HG03060 (cell line): ENCODE results near the gene MRPL4.
"Not testable (repeated sequence)": the region's sequence is repeated elsewhere in the genome, so short reads cannot be mapped to it uniquely, and the experiment has no call there.

Experiments
- ATAC-seq: cut with Tn5 transposase; IDR thresholded peaks from one replicate; pipeline ENCODE4 v1.9.1; 2021; ENCODE audit warnings: low read depth, moderate number of reproducible peaks; ENCODE audit not compliant: unreplicated experiment

Gene MRPL4

GRCh38 chr19:10259162-10259905 lies 7.3 kb downstream of the MRPL4 start:
- no peak for ATAC-seq

DNA sequence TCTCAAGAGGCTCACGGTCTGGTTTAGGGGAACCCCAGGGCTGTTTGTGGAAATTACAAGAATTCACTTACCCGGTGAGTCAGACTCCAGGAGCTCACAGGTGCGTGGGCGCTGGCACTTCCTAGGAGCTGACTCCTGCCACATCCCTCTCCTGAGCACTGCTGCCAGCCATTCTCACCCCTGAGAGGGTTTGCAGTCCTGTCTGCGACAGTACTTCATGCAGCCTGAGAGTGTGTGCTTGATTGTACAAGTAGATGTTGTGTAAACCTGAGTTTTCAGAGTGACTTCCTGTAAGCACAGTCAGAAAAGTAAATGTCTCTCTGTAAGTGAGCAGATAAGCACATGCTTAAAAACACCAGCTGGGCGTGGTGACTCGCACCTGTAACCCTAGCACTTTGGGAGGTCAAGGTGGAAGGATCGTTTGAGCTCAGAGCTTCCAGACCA lies 8.1 kb downstream of the MRPL4 start:
- no peak for ATAC-seq

- no peak for ATAC-seq
Measured at GRCh38 chr19:10262771-10263170, 10.8 kb downstream of the MRPL4 start.

DNA sequence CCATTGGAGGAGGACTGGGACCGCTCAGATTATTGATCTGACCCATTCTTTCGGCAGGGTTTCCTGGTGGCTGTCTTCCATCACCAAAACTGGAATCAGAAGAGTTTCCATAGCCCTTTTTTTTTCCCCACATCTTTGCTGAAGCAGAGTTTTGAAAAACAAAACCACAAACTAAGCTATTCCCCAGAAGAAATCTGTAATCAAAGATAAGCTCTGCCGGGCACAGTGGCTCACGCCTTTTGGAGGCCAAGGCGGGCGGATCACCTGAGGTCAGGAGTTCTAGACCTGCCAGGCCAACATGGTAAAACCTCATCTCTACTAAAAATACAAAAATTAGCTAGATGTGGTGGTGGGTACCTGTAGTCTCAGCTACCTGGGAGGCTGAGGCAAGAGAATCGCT lies 14.7 kb downstream of the MRPL4 start:
- ATAC-seq, result no peak

GRCh38 chr19:10268071-10268470 lies 16.1 kb downstream of the MRPL4 start:
- ATAC-seq, result no peak

- ATAC-seq, result no peak
Measured at GRCh38 chr19:10269333-10270179, 17.5 kb downstream of the MRPL4 start.

GRCh38 chr19:10270180-10270615 lies 18.2 kb downstream of the MRPL4 start:
- no peak for ATAC-seq

DNA sequence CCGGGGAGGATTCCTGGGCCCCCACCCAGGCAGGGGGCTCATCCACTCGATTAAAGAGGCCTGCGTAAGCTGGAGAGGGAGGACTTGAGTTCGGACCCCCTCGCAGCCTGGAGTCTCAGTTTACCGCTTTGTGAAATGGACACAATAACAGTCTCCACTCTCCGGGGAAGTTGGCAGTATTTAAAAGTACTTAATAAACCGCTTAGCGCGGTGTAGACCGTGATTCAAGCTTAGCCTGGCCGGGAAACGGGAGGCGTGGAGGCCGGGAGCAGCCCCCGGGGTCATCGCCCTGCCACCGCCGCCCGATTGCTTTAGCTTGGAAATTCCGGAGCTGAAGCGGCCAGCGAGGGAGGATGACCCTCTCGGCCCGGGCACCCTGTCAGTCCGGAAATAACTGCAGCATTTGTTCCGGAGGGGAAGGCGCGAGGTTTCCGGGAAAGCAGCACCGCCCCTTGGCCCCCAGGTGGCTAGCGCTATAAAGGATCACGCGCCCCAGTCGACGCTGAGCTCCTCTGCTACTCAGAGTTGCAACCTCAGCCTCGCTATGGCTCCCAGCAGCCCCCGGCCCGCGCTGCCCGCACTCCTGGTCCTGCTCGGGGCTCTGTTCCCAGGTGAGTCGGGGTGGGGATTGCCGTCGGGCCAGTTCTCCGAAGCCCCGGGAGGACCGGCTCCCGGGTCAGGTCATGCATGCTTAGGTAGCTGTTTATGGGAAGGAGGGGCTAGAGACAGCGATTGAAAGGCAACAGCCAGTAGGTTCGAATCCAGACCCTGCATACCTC lies 18.8 kb downstream of the MRPL4 start, which contains the start of gene ICAM1:
ICAM1 (plus strand) TSS at position 505 of the 779 bp plus-strand sequence; CDS start at position 545, 40 bp downstream.
- no peak for ATAC-seq

DNA sequence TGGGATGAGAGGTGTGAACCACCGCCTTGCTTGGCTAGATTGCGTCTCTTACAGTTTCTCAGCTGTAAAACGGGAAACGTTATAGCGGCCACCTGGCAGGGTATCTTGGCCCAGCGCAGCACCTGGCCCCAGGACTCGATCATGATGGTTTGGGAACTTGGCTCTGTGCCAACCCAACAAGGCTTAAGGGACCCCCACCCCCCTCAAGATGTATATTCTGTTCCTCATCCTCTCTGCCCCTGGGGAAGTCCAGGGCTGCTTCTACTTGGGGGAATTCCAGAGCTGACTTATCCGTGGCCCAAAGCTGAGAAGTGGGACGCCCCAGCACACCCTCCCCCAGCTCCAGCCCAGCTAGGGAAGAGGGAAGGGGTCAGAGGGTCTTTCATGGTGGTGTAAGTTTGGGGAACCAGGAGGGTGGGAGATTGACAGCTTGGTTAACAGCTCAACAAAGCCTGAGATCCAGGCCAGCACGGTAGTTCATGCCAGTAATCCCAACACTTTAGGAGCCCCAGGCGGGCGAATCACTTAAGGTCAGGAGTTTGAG lies 19.6 kb downstream of the MRPL4 start:
- no peak for ATAC-seq

- ATAC-seq, result no peak
Measured at GRCh38 chr19:10274589-10274988, 22.6 kb downstream of the MRPL4 start.

DNA sequence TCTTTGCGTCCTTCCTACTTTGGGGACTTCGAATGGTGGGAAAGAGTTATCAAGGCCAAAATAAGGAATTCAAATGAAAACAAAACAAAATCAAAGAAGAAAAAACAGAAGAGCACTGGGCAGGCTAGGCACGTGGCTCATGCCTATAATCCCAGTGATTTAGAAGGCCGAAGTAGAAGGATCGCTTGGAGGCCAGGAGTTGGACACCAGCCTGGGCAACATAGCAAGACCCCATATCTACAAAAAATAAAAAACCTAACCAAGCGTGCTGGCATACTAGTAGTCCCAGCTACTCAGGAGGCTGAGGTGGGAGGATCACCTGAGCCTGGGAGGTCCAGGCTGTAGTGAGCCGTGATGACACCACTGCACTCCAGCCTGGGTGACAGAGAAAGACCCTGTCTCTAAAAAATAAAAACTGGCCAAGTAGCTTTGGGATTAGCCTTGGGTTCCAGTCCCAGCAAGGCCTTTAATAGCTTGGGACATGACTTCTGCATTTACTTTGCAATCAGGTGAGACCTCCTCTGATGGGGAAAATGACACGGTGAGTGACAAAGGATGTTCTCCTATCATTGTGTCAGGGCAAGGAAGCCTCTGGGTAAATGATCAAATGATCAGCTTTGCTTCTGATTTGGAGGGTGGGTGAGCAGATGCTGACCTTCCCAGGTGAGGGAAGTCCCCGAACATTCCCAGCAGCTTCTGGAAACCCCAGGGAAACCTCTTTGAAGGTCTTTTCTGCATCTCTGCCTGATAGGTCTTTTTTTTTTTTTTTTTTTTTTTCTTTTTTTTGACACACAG lies 26.0 kb downstream of the MRPL4 start:
- ATAC-seq, result no peak

GRCh38 chr19:10278935-10279334 lies 26.9 kb downstream of the MRPL4 start:
- no peak for ATAC-seq

DNA sequence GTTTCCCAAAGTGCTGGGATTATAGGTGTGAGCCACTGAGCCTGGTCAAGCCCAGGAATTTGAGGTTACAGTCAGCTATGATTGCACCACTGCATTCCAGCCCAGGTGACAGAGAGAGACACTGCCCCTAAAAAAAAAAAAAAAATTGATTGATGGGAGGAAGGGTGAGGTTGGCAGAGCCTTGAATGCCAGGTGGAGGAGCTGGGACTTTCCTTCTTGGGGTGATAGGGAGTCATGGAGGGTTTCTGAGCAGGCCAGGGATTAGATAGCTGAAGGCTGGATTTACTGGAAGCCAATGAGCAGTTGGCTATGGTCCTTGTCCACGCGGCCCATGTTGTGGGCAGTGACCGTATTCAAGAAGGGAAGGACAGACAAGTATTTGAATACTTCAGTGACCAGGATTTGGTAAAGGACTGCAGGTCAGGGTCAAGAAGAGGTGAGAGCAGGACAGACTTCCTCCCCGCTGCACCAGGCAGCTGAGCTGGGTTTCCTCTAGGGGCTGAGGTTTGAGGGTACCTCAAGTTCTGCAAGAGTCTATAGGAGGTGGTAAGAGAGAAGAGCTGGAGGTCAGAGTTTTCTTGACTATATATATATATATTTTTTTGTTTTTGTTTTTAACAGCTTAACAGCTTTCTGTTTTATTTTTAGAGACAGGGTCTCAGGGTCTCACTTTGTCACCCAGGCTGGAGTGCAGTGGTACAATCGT lies 27.9 kb downstream of the MRPL4 start:
- ATAC-seq, result no peak

DNA sequence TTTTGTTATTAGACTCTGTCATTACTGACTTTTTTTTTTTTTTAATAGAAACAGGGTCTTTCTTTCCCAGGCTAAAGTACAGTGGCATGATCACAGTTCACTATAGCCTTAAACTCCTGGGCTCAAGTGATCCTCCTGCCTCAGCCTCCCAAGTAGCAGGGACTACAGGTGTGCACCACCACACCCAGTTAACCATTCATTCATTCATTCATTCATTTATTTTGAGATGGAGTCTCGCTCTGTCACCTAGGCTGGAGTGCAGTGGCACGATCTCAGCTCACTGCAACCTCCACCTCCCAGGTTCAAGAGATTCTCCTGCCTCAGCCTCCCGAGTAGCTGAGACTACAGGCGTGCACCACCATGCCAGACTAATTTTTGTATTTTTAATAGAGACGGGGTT lies 30.0 kb downstream of the MRPL4 start:
- ATAC-seq, result not testable (repeated sequence)

DNA sequence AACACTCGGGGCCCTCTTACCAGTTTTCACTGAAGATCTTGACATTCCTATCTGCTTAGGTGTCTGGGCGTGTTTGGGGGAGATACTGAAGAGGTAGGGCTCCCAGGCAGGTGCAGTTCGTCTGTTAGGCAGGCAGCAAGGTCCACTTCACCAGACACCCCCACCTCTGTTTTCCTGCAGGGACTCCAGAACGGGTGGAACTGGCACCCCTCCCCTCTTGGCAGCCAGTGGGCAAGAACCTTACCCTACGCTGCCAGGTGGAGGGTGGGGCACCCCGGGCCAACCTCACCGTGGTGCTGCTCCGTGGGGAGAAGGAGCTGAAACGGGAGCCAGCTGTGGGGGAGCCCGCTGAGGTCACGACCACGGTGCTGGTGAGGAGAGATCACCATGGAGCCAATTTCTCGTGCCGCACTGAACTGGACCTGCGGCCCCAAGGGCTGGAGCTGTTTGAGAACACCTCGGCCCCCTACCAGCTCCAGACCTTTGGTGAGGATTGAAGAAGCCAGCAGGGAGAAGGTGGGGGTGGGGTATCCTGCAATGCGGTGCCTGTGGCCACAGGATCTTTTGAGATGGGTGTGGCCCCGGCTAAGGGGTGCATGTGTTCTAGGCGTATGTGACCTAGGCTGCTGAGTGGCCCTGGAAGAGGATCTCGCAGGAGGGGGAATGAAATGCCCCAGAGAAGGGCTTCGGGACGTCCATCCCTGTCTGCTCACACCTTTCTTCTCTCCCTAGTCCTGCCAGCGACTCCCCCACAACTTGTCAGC lies 31.5 kb downstream of the MRPL4 start:
- ATAC-seq, result no peak

DNA sequence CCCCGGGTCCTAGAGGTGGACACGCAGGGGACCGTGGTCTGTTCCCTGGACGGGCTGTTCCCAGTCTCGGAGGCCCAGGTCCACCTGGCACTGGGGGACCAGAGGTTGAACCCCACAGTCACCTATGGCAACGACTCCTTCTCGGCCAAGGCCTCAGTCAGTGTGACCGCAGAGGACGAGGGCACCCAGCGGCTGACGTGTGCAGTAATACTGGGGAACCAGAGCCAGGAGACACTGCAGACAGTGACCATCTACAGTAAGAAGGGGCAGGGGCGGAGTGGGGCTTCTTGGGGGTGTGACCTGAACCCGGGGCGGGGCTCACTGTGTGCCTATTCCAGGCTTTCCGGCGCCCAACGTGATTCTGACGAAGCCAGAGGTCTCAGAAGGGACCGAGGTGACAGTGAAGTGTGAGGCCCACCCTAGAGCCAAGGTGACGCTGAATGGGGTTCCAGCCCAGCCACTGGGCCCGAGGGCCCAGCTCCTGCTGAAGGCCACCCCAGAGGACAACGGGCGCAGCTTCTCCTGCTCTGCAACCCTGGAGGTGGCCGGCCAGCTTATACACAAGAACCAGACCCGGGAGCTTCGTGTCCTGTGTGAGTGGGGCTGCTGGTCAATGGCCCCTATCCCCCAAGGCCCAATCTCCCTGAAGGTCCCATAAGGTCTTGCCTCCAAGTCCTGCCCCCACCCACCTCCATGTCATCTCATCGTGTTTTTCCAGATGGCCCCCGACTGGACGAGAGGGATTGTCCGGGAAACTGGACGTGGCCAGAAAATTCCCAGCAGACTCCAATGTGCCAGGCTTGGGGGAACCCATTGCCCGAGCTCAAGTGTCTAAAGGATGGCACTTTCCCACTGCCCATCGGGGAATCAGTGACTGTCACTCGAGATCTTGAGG lies 32.3 kb downstream of the MRPL4 start:
- no peak for ATAC-seq

DNA sequence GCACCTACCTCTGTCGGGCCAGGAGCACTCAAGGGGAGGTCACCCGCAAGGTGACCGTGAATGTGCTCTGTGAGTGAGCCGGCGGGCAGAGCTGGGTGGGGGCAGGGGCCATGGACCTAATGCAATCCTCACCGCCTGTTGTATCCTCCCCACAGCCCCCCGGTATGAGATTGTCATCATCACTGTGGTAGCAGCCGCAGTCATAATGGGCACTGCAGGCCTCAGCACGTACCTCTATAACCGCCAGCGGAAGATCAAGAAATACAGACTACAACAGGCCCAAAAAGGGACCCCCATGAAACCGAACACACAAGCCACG lies 32.9 kb downstream of the MRPL4 start:
- no peak for ATAC-seq

GRCh38 chr19:10285393-10285792 lies 33.4 kb downstream of the MRPL4 start:
- no peak for ATAC-seq
